Suppressor macrophage treated with lipopolysaccharide for 1 hour (primary cell): ENCODE measurements around the gene COQ8B.
"Not testable (repeated sequence)": the region's sequence is repeated elsewhere in the genome, so short reads cannot be mapped to it uniquely, and the experiment has no call there.

Experiments
- DNase-seq, 3 donors: peaks; one replicate each; pipeline ENCODE4 v3.0.0-alpha.2; 2020 to 2022

Gene COQ8B

DNA sequence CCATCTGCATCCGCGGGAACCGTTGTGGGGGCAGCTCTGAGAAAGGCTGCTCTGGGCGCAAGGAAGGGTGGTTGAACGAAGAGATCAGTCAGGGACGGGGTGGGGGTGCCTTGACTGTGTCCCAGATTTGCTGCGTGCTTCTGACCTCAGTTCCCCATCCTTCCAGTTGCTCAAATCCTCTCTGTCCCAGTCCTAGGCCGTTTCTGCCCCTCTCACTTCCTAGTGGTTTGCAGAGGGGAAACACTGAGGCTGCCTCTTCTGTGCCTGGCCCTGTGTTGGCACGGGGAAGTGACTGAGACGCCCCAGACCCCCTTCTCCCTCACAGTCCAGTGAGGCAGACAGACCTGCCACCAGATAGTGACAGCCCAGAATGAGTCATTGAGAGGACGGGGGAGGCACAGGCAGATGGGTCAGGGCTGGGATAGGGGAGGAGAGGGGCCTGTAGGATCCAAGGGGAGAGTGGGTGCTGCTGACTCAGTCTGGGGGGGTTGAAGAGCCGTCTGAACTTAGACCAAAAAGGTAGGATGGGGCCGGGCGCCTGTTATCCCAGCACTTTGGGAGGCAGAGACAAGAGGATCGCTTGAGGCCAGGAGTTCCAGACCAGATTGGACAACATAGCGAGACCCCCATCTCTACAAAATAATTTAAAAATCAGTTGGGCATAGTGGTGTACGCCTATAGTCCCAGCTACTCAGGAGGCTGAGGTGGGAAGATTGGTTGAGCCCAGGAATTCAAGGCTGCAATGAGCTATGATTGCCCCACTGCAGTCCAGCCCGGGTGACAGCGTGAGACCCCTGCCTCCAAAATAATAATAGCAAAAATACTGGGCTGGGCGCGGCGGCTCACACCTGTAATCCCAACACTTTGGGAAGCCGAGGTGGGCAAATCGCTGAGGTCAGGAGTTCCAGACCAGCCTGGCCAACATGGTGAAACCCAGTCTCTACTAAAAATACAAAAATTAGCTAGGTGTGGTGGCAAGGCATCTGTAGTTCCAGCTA, 52.7 kb downstream of the COQ8B start:
- peak; percentile 55 to 78 (median 69) for DNase-seq

DNA sequence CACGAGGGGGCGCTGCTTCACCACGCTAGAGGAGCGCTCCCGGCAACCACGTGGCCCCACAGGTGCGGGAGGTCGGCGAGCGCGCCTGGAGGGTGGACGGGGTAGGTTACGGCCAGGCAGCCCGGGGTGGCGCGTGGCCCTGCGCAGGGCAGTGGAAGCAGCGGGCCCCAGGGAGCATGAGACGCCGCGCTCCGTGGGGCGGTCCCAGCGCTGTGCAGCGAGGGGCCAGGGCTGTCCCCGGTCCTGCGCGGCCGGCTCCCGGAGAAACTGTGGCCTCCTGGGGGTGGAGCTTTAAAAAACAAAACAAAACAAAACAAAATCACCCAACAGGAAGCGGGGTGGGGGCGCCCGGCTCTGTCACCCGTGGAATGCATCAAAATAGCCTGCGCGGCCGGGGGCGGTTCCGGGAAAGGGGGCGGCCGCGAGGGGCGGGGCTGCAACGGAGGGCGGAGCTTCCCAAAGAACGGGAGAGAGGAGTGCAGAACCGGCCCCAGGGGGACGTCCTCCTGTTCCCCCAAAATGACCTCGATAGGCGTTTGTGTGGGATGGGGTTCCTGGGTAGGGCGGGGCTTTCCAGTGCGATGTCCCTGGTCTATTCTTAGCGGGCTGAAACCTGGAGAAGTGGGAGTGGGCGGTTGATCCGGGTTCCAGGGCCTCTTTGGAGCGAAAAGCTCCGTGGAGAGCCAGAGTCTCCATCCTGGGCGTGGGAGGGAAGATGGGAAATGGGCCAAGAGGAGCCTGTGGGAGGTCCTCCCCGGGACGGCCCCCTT, 53.6 kb downstream of the COQ8B start:
- peak; percentile 88 to 94 (median 89) for DNase-seq

DNA sequence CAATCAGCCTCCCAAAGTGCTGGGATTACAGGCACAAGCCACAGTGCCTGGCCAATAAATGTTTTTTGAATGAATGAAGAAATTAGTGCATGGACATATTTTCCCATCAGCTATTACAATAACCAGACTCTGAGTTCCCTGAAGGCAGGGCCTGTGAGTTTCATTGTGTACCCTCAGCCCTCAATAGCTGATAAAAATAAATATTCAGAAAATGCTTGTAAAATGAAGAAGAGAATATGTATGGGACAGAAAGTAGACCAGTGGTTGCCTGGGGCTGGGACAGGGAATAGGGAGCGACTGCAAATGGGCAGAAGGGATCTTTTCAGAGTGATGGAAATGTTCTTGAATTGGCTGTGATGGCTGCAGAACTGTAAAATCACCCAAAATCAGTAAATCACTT, 55.1 kb downstream of the COQ8B start:
- no peak for DNase-seq

DNA sequence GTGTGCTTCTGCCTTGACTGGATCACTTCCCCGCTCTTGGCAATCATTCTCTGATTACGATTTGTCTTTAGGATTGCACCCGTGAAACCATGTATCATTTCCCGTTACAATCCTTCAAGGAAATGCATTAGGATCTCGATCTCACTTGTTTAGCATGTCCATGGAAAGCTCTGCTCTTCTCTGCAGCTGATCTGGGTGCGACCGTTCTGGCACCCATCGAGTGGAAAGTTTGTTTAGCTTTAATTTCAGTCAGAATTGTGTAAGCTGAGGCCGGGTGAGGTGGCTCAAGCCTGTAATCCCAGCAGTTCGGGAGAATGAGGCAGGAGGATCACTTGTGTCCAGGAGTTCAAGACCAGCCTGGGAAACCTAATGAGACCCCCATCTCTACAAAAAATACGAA, 57.1 kb downstream of the COQ8B start:
- no peak for DNase-seq

DNA sequence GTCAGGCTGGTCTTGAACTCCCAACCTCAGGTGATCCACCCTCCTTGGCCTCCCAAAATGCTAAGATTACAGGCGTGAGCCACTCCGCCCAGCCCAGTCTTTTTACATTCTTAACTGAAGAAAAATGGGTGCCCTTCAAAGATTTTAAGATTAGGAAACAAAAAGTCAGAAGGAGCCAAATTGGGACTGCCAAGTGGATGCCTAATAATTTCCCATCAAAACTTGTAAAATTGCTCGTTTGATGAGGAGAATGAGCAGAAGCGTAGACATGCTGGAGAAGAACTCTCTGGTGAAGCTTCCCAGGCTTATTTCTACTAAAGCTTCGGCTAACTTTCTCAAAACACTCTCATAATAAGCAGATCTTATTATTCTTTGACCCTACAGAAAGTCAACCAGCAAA, 57.6 kb downstream of the COQ8B start:
- DNase-seq, result no peak

DNA sequence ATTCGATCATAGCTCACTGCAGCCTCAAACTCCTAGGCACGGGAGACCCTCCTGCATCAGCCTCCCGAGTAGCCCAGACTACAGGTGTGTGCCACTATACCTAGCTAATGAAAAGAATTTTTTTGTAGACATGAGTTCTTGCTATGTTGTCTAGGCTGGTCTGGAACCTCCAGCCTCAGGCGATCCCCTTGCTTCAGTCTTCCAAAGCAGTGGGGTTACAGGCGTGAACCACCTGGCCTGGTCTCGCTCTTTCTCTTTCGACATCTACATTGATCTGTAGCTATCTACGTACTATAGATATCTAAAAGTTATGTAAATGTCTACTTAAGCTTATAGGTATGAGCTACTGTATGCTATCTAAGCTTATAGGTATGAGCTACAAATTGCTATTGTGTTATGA, 58.7 kb downstream of the COQ8B start:
- DNase-seq, result no peak

DNA sequence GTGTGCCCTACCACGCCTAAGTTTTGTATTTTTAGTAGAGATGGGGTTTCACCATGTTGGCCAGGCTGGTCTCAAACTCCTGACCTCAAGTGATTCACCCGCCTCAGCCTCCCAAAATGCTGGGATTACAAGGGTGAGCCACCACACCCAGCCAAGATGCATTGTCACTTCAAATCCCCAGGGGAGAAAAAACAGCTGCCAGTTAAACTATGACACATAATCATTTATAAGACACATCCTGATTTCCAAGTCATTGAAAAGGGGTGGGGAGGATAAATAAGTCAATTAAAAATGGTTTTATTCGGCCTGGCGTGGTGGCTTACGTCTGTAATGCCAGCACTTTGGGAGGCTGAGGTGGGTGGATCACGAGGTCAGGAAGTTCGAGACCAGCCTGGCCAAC, 61.0 kb downstream of the COQ8B start:
- DNase-seq, result not testable (repeated sequence)

DNA sequence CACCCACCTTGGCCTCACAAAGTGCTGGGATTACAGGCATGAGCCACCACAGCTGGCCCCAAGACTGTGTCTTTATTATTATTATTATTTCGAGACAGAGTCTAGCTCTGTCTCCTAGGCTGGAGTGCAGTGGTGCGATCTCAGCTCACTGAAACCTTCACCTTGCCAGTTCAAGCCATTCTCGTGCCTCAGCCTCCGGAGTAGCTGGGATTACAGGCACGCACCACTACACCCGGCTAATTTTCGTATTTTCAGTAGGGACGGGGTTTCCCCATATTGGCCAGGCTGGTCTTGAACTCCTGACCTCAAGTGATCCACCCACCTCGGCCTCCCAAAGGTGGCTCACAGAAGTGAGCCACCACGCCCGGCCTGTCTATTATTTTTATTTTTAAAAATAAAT, 64.4 kb downstream of the COQ8B start:
- not testable (repeated sequence) for DNase-seq

DNA sequence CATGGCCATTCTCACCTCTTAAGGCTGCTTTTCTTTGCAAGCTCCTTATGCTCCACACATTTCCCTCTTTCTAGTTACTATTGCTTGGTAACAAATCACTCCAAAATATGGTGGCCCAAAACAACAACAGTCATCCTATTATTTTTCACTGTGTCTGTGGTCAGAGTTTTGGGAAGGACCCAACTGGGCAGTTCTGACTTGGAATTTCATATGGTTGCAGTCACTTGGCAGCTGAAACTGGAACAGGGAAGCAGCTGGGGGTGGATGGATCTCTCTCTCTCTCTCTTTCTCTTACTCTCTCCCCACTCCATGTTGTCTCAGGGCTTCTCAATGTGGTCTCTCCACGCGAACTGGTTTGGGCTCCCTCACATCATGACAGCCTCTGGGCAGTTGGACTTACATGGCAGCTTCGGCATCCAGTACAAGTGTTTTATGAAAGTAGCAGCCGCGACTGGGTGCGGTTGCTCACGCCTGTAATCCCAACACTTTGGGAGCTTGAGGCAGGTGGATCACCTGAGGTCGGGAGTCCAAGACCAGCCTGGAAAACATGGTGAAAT, 65.9 kb downstream of the COQ8B start:
- DNase-seq, result no peak

DNA sequence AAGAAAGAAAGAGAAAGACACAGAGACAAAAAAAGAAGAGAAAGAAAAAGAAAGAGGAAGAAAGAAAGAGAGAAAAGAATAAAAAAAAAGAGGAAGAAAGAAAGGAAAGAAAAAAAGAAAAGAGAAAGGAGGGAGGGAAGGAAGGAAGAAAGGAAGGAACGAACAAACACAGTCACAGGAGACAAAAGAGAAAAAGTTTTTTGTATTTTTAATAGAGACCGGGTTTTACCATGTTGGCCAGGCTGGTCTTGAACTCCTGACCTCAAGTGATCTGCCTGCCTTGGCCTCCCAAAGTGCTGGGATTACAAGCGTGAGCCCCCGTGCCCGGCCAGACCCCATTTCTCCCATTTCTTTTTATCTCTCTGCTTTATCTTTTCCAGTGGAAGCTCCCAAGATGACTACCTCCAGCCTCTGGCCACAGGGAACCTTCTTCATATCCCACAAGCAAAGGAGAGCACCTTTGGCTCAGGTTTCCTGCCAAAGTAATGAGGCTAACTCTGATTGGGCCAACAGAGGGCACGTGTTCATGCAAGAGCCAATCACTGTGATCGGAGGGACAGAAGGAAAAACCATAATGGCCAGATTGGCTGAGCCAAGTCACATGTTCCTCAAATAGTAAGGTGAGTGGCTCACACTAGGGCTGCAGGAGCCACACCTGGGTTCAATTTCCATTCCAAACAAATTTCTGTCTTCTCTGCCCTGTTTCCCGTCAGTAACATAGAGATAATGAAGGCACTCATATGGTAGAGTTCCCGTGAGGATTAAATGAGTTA, 66.6 kb downstream of the COQ8B start:
- DNase-seq, result not testable (repeated sequence)

DNA sequence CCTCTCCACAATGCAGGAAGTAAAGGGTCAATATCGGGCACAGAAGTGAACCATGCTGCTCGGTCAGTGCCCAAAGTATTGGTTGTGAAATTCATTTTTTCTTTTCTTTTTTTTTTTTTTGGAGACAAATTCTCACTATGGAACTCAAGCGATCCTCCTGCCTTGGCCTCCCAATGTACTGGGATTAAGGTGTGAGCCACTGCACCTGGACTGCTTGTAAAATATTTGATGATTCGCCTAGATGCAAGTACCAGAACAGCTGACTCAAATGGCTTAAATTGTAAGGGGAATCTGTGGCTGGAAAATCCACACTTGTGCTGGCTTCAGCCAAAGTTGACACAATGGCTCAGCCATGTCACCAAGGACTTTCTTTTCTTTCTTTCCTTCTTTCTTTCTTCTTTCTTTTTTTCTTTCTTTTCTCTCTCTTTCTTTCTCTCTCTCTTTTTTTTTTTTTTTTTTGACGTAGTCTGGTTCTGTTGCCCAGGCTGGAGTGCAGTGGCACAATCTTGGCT, 69.9 kb downstream of the COQ8B start:
- peak; percentile 36 to 59 (median 37) for DNase-seq

DNA sequence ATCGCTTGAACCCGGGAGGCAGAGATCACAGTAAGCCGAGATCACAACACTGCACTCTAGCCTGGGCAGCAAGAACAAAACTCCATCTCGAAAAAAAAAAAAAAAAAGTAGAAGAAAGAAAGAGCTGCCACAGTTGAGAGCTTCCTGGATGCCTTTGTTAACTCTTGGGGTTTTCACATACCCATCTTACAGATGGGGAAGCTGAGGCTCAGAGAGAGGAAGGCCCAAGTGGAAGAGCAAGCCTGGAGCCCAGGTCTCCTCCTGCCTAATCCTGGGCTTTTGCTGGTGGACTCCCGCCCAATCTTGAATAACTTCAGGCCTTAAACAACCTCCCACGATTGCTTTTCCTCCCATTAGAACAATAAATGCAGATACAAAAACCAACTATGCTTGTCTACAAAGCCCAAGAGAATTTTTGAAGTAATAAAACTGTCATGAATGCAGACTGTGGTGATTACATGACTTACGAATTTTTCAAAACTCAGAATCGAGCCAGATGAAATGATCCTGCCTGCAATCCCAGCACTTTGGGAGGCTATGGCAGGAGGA, 73.9 kb downstream of the COQ8B start:
- DNase-seq, result no peak

DNA sequence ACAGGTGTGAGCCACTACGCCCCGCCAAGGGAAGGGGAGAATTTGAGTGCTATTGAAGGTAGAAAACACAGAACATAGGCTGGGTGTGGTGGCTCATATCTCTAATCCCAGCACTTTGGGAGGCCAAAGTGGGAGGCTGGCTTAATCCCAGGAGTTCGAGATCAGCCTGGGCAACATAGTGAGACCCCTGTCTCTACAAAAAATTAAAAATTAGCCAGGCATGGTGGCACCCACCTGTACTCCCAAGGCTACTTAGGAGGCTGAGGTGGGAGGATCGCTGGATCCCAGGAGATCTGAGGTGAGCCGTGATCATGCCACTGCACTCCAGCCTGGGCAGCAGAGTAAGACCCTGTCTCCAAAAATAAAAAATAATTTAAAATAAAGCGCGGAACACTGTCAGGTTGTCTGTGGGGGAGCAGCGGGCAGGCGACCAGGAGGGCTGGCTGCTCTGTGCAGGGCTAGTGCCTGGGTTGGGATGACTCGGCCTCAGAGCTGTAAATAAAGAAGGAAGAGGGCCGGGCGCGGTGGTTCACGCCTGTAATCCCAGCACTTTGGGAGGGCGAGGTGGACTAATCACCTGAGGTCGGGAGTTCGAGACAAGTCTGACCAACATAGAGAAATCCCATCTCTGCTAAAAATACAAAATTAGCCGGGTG, 74.5 kb downstream of the COQ8B start:
- DNase-seq, result no peak
